Measurements from ENCODE around the gene PTPN13.

PTPN13 gene

DNA sequence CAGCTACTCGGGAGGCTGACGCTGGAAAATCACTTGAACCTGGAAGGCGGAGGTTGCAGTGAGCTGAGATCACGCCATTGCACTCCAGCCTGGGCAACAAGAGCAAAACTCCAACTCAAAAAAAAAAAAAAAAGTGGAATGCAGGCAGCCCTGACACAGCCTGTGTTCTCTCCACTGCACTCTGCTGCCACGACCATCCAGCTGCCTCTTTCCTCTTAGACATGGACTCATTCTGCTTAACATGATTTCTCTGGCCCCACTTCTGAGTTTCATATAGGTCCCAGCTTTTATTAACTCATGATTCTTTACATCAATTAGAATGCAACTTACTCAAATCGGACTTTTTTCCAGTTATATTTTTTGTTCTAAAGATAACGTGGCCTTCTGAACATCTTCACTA, 225.4 kb downstream of the PTPN13 start:
- no peaks in the 10 kb centered on the region for H4K20me1 ChIP-seq (ENCODE audit: insufficient read depth, low read length, poor library complexity, severe bottlenecking)
- H3K9ac ChIP-seq (ENCODE audit: low read depth, low read length, poor library complexity, severe bottlenecking), result no peak overlapping the region
- H3K9me2 ChIP-seq (replicated peaks; ENCODE audit: low read depth, low read length), result no peaks in the 10 kb centered on the region
- no peak for TF ChIP-seq EZH2phosphoT487 (IDR thresholded peaks at IDR 0.05; ENCODE audit: borderline replicate concordance)
- no peak for TF ChIP-seq CTCF (conservative IDR thresholded peaks at IDR 0.05; ENCODE audit: low read length)
- H3K4me3 ChIP-seq (ENCODE audit: low read length, poor library complexity, severe bottlenecking), result no peak overlapping the region
- H3K27me3 ChIP-seq (ENCODE audit: insufficient read depth, low read length, poor library complexity, severe bottlenecking), result no peaks in the 10 kb centered on the region
- no peak overlapping the region for H2AFZ ChIP-seq (ENCODE audit: low read length)
- H3K79me2 ChIP-seq (ENCODE audit: insufficient read depth, low read length), result no peaks in the 10 kb centered on the region
- no peaks in the 10 kb centered on the region; the same call in 1 of the 2 replicates for H3K9me3 ChIP-seq (ENCODE audit: insufficient read depth, low read depth, low read length)
- no peaks in the 10 kb centered on the region for H3K4me1 ChIP-seq (ENCODE audit: insufficient read depth, low read length, poor library complexity, severe bottlenecking)
- no peaks in the 10 kb centered on the region for H3F3A ChIP-seq (ENCODE audit: low read depth)
- no peaks in the 10 kb centered on the region for H3K36me3 ChIP-seq (ENCODE audit: insufficient read depth, low read length)
- no peak overlapping the region for H3K4me2 ChIP-seq (ENCODE audit: low read depth, low read length, poor library complexity, severe bottlenecking)

DNA sequence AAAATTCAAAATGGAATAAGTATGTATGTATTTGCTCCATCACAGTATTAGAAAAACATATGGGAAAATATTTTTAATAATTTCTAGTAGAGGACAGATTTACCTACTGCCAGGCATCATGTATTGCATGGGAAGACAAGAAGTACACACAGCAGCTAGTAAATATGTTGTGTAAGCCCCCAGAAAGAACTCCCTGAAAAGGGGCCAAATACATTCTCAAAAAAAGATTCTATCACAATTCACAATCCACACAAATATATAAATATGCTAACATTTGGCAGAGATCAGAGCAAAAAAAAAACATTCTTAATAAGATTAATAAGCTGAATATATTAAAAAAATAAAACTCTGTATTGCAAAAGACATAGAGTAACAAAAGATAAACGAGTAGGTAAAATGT, 227.0 kb downstream of the PTPN13 start:
- no peak overlapping the region for H3K4me3 ChIP-seq (ENCODE audit: low read length, poor library complexity, severe bottlenecking)
- H3F3A ChIP-seq (ENCODE audit: low read depth), result no peaks in the 10 kb centered on the region
- no peaks in the 10 kb centered on the region for H3K36me3 ChIP-seq (ENCODE audit: insufficient read depth, low read length)
- no peak overlapping the region for H2AFZ ChIP-seq (ENCODE audit: low read length)
- H3K9me2 ChIP-seq (replicated peaks; ENCODE audit: low read depth, low read length), result no peaks in the 10 kb centered on the region
- H4K20me1 ChIP-seq (ENCODE audit: insufficient read depth, low read length, poor library complexity, severe bottlenecking), result no peaks in the 10 kb centered on the region
- H3K9ac ChIP-seq (ENCODE audit: low read depth, low read length, poor library complexity, severe bottlenecking), result no peak overlapping the region
- no peaks in the 10 kb centered on the region; the same call in 1 of the 2 replicates for H3K9me3 ChIP-seq (ENCODE audit: insufficient read depth, low read depth, low read length)
- H3K79me2 ChIP-seq (ENCODE audit: insufficient read depth, low read length), result no peaks in the 10 kb centered on the region
- H3K27me3 ChIP-seq (ENCODE audit: insufficient read depth, low read length, poor library complexity, severe bottlenecking), result no peaks in the 10 kb centered on the region
- TF ChIP-seq EZH2phosphoT487 (IDR thresholded peaks at IDR 0.05; ENCODE audit: borderline replicate concordance) (no peak), CTCF (conservative IDR thresholded peaks at IDR 0.05; ENCODE audit: low read length) (no peak)
- H3K4me1 ChIP-seq (ENCODE audit: insufficient read depth, low read length, poor library complexity, severe bottlenecking), result no peaks in the 10 kb centered on the region
- no peak overlapping the region for H3K4me2 ChIP-seq (ENCODE audit: low read depth, low read length, poor library complexity, severe bottlenecking)

- H3K4me3 ChIP-seq (ENCODE audit: low read length, poor library complexity, severe bottlenecking), result no peak overlapping the region
- H4K20me1 ChIP-seq (ENCODE audit: insufficient read depth, low read length, poor library complexity, severe bottlenecking), result no peaks in the 10 kb centered on the region
- H3K79me2 ChIP-seq (ENCODE audit: insufficient read depth, low read length), result no peaks in the 10 kb centered on the region
- H3K36me3 ChIP-seq (ENCODE audit: insufficient read depth, low read length), result no peaks in the 10 kb centered on the region
- no peaks in the 10 kb centered on the region for H3F3A ChIP-seq (ENCODE audit: low read depth)
- H3K9ac ChIP-seq (ENCODE audit: low read depth, low read length, poor library complexity, severe bottlenecking), result no peak overlapping the region
- no peak overlapping the region for H3K4me2 ChIP-seq (ENCODE audit: low read depth, low read length, poor library complexity, severe bottlenecking)
- H3K4me1 ChIP-seq (ENCODE audit: insufficient read depth, low read length, poor library complexity, severe bottlenecking), result no peaks in the 10 kb centered on the region
- H3K9me2 ChIP-seq (replicated peaks; ENCODE audit: low read depth, low read length), result no peaks in the 10 kb centered on the region
- H2AFZ ChIP-seq (ENCODE audit: low read length), result no peak overlapping the region
- no peaks in the 10 kb centered on the region for H3K9me3 ChIP-seq (ENCODE audit: insufficient read depth, low read depth, low read length)
- H3K27me3 ChIP-seq (ENCODE audit: insufficient read depth, low read length, poor library complexity, severe bottlenecking), result no peaks in the 10 kb centered on the region
- TF ChIP-seq EZH2phosphoT487 (IDR thresholded peaks at IDR 0.05; ENCODE audit: borderline replicate concordance), result no peak
- TF ChIP-seq CTCF (conservative IDR thresholded peaks at IDR 0.05; ENCODE audit: low read length), result no peak
Observed at GRCh38 chr4:86822136-86822535, 228.0 kb downstream of the PTPN13 start.

All from Loucy (cell line).